Measurements from ENCODE around the gene ELL3. TPM values are rescaled to one million over a fixed set of nuclear protein-coding genes. Genes with fewer than 3 reads are reported as not detected.

The ELL3 gene
- 1.3 and 1.6 TPM in 2 replicates for total RNA-seq

GRCh38 chr15:43776718-43777266, at the start of gene ELL3:
Gene ELL3 (minus strand): TSS chr15:43776966. CDS start chr15:43776901, 65 bp downstream.

GRCh38 chr15:43824302-43825246, 47.8 kb upstream of the ELL3 start, which contains the start of gene MFAP1:
Gene MFAP1 (minus strand): TSS chr15:43824690. CDS start chr15:43824569, 121 bp downstream.

GRCh38 chr15:43800286-43801141, 23.7 kb upstream of the ELL3 start, which contains the start of gene HYPK:
Gene HYPK (plus strand): TSS chr15:43800599. CDS start chr15:43800623, 24 bp downstream.

GRCh38 chr15:43799945-43800285, 23.1 kb upstream of the ELL3 start, which contains the start of gene SERINC4:
Gene SERINC4 (minus strand): TSS chr15:43800220. CDS start chr15:43799986, 234 bp downstream.

GRCh38 chr15:43791993-43792760, 15.4 kb upstream of the ELL3 start, which contains the start of gene SERF2:
Gene SERF2 (plus strand): TSS chr15:43792320. CDS start chr15:43792377, 57 bp downstream.

GRCh38 chr15:43746245-43746902, 30.4 kb downstream of the ELL3 start, which contains the start of gene PDIA3:
Gene PDIA3 (plus strand): TSS chr15:43746438. CDS start chr15:43746540, 102 bp downstream.

Other genes starting within 250 kb of the ELL3 start
- gene PPIP5K1, start 186.8 kb downstream of the ELL3 start, total RNA-seq = 9.6 and 18.1 TPM in 2 replicates
- gene CKMT1B, start 182.9 kb downstream of the ELL3 start, total RNA-seq = not detected in 2 replicates
- not detected in 2 replicates for gene STRC, start 158.2 kb downstream of the ELL3 start, total RNA-seq
- under 0.01 TPM in 1 of 2 replicates, not detected in the other for gene CATSPER2, start 128.1 kb downstream of the ELL3 start, total RNA-seq
- not detected in 2 replicates for gene CKMT1A, start 83.1 kb downstream of the ELL3 start, total RNA-seq
- 411 and 442 TPM in 2 replicates for gene PDIA3, start 30.5 kb downstream of the ELL3 start, total RNA-seq
- 1,432 and 2,009 TPM in 2 replicates for gene SERF2, start 15.4 kb upstream of the ELL3 start, total RNA-seq
- not detected in 2 replicates for gene SERINC4, start 23.3 kb upstream of the ELL3 start, total RNA-seq
- 7.8 and 17.5 TPM in 2 replicates for gene HYPK, start 23.6 kb upstream of the ELL3 start, total RNA-seq
- gene MFAP1, start 47.7 kb upstream of the ELL3 start, total RNA-seq = 14.4 and 23.0 TPM in 2 replicates
- 3.4 and 4.7 TPM in 2 replicates for gene WDR76, start 50.0 kb upstream of the ELL3 start, total RNA-seq